Smooth muscle cell (in vitro differentiated cells): ENCODE measurements around the gene ANXA6. TPM values are rescaled to one million over a fixed set of nuclear protein-coding genes. Genes with fewer than 3 reads are reported as not detected.
A peak's percentile ranks its signal among the peaks of the same experiment; 100 is the strongest.

ENCODE experiments used
- DNase-seq: peaks from one replicate; lab custom pipeline; 2025; ENCODE audit not compliant: unreplicated experiment; lab: John Stamatoyannopoulos, UW
- H2AFZ ChIP-seq: fragments of 200-600 bp; sonication (generic); 2 replicates; pipeline ENCODE4 v1.6.0; 2016; ENCODE audit warnings: antibody characterized with exemption, low read depth, mild to moderate bottlenecking
- H3F3A ChIP-seq: fragments of 200-600 bp; sonication (generic); 2 replicates; pipeline ENCODE4 v1.6.0; 2017; ENCODE audit warnings: antibody characterized with exemption, low read depth
- H3K27ac ChIP-seq: fragments of 200-600 bp; sonication (generic); 2 replicates; pipeline ENCODE4 v1.5.1; 2016; ENCODE audit warnings: low read depth, mild to moderate bottlenecking
- H3K27me3 ChIP-seq: fragments of 200-600 bp; sonication (generic); 2 replicates; pipeline ENCODE4 v1.6.1; 2016; ENCODE audit warnings: low read depth, mild to moderate bottlenecking
- H3K36me3 ChIP-seq: fragments of 200-600 bp; sonication (generic); 2 replicates; pipeline ENCODE4 v1.5.1; 2016; ENCODE audit warnings: low read depth
- H3K4me1 ChIP-seq: fragments of 200-600 bp; sonication (generic); 2 replicates; pipeline ENCODE4 v1.5.1; 2016; ENCODE audit warnings: low read depth
- H3K4me2 ChIP-seq: fragments of 200-600 bp; sonication (generic); 2 replicates; pipeline ENCODE4 v1.6.0; 2016; ENCODE audit warnings: mild to moderate bottlenecking
- H3K4me3 ChIP-seq: fragments of 200-600 bp; sonication (generic); 2 replicates; pipeline ENCODE4 v1.5.1; 2016; ENCODE audit warnings: mild to moderate bottlenecking
- H3K79me2 ChIP-seq: fragments of 200-600 bp; sonication (generic); 2 replicates; pipeline ENCODE4 v1.6.0; 2016; ENCODE audit warnings: low read depth, mild to moderate bottlenecking
- H3K9ac ChIP-seq: fragments of 200-600 bp; sonication (generic); 2 replicates; pipeline ENCODE4 v1.6.0; 2016; ENCODE audit warnings: low read depth
- H3K9me3 ChIP-seq: fragments of 200-600 bp; sonication (generic); replicated peaks from 2 replicates; pipeline ENCODE4 v1.5.1; 2016; ENCODE audit warnings: low read depth
- H4K20me1 ChIP-seq: fragments of 200-600 bp; sonication (generic); 2 replicates; pipeline ENCODE4 v1.6.0; 2016; ENCODE audit warnings: low read depth
- CTCF ChIP-seq: fragments of 200-600 bp; sonication (generic); IDR thresholded peaks from 2 replicates; pipeline ENCODE4 v1.5.1; 2017; ENCODE audit warnings: borderline replicate concordance, mild to moderate bottlenecking, antibody characterized with exemption; ENCODE audit not compliant: insufficient read depth, poor library complexity, severe bottlenecking
- WGBS: methylation state at CpG from one replicate; pipeline ENCODE4 v1.1.7; 2016; ENCODE audit warnings: low lambda C conversion rate; 5-methylcytosine and 5-hydroxymethylcytosine counted together
- polyA plus RNA-seq: library from polyadenylated mRNA; unstranded; fragments of >200 nt; fragmentation: Nextera tagmentation; extraction: Ambion mirVana; gene quantifications from 2 replicates; pipeline ENCODE4 v1.2.1, GENCODE V29; 2016
- total RNA-seq: library from RNA; depleted of rRNA; stranded (reverse); fragments of >200 nt; gene quantifications from 2 replicates; pipeline ENCODE4 v1.2.3, GENCODE V29; 2014

The ANXA6 gene
- total and polyA plus RNA-seq, 2 experiments from 2014 or later = 264 to 279 TPM

- Histone ChIP-seq H3K27me3 (no peaks in the 10 kb centered on the region), H3F3A (peaks cover 11% of the 10 kb centered on the region), H3K27ac (peak overlapping the region; percentile 11), H3K36me3 (no peaks in the 10 kb centered on the region), H3K9ac (no peak overlapping the region), H3K4me2 (no peak overlapping the region), H3K4me1 (no peaks in the 10 kb centered on the region), H3K79me2 (no peaks in the 10 kb centered on the region), H3K9me3 (no peaks in the 10 kb centered on the region), H2AFZ (no peak overlapping the region), H3K4me3 (no peak overlapping the region), H4K20me1 (no peaks in the 10 kb centered on the region)
- TF ChIP-seq CTCF = no peak
- DNase-seq = no peak
- 91% methylated on average over 4 of the region's 4 CpGs for WGBS
Measured at GRCh38 chr5:151098768-151099121, 58.8 kb downstream of the ANXA6 start.

GRCh38 chr5:151097820-151098767, 59.5 kb downstream of the ANXA6 start:
- no peaks in the 10 kb centered on the region for H3K9me3 ChIP-seq
- no peak overlapping the region for H3K9ac ChIP-seq
- H3K79me2 ChIP-seq = no peaks in the 10 kb centered on the region
- TF ChIP-seq CTCF = no peak
- no peaks in the 10 kb centered on the region for H4K20me1 ChIP-seq
- H3K27me3 ChIP-seq = no peaks in the 10 kb centered on the region
- peak overlapping the region; percentile 11 for H3K27ac ChIP-seq
- H3K4me3 ChIP-seq = no peak overlapping the region
- no peak overlapping the region for H3K4me2 ChIP-seq
- no peak overlapping the region for H2AFZ ChIP-seq
- peaks cover 16% of the 10 kb centered on the region for H3F3A ChIP-seq
- no peaks in the 10 kb centered on the region for H3K36me3 ChIP-seq
- H3K4me1 ChIP-seq = no peaks in the 10 kb centered on the region
- no peak for DNase-seq
- 94% methylated on average over 16 of the region's 16 CpGs for WGBS

- no peak overlapping the region for H2AFZ ChIP-seq
- DNase-seq = no peak
- no peak for TF ChIP-seq CTCF
- WGBS = 95% methylated on average over 6 of the region's 6 CpGs
- no peak overlapping the region for H3K4me3 ChIP-seq
- peaks cover 19% of the 10 kb centered on the region for H3F3A ChIP-seq
- H3K36me3 ChIP-seq = no peaks in the 10 kb centered on the region
- H3K9ac ChIP-seq = no peak overlapping the region
- peak overlapping the region; percentile 38 for H3K27ac ChIP-seq
- H3K4me2 ChIP-seq = no peak overlapping the region
- no peaks in the 10 kb centered on the region for H3K79me2 ChIP-seq
- no peaks in the 10 kb centered on the region for H3K27me3 ChIP-seq
- H3K4me1 ChIP-seq = no peaks in the 10 kb centered on the region
- H3K9me3 ChIP-seq = no peaks in the 10 kb centered on the region
- no peaks in the 10 kb centered on the region for H4K20me1 ChIP-seq
Measured at GRCh38 chr5:151097061-151097460, 60.5 kb downstream of the ANXA6 start.
